ENCODE data around the gene PELO.

The PELO gene

GRCh38 chr5:52829664-52830063 is 41.9 kb downstream of the PELO start:
- no peak for DNase-seq (ENCODE audit: low read depth in 2 of 2)

GRCh38 chr5:52830650-52831049 is 42.9 kb downstream of the PELO start:
- DNase-seq (ENCODE audit: low read depth in 2 of 2): no peak

- no peak for DNase-seq (ENCODE audit: low read depth in 2 of 2)
These were observed 44.2 kb downstream of the PELO start for GRCh38 chr5:52831786-52832511.

- DNase-seq (ENCODE audit: low read depth in 2 of 2): no peak
These were observed 46.6 kb downstream of the PELO start for GRCh38 chr5:52834320-52834719.

- no peak for DNase-seq (ENCODE audit: low read depth in 2 of 2)
These were observed 49.4 kb downstream of the PELO start for GRCh38 chr5:52837068-52837467.

Measured in stimulated activated CD4-positive, alpha-beta T cell treated with anti-CD3 and anti-CD28 coated beads, Interleukin-12 subunit alpha, Interleukin-12 subunit beta, amount 100 ng/mL, for 24 hours (primary cell).